ENCODE data around the gene OR56B1.

The OR56B1 gene

GRCh38 chr11:5737091-5737490, 843 bp downstream of the OR56B1 start:
- DNase-seq (ENCODE audit: low read depth), result no peak

- DNase-seq (ENCODE audit: low read depth), result no peak
Observed at GRCh38 chr11:5737670-5738392, 1.6 kb downstream of the OR56B1 start.

- no peak for DNase-seq (ENCODE audit: low read depth)
Observed at GRCh38 chr11:5738431-5738830, 2.2 kb downstream of the OR56B1 start.

GRCh38 chr11:5746614-5747013, 10.4 kb downstream of the OR56B1 start:
- DNase-seq (ENCODE audit: low read depth), result no peak

- no peak for DNase-seq (ENCODE audit: low read depth)
Observed at GRCh38 chr11:5749836-5750235, 13.6 kb downstream of the OR56B1 start.

GRCh38 chr11:5753943-5754342, 17.7 kb downstream of the OR56B1 start, which contains the start of gene OR52N4:
Gene OR52N4, plus strand, starts transcription at chr11:5754243. Its CDS starts 498 bp downstream, at chr11:5754741.
- no peak for DNase-seq (ENCODE audit: low read depth)

GRCh38 chr11:5767056-5767455, 30.8 kb downstream of the OR56B1 start:
- no peak for DNase-seq (ENCODE audit: low read depth)

GRCh38 chr11:5783255-5783654, 47.0 kb downstream of the OR56B1 start, which contains the start of gene OR52N5:
Gene OR52N5, minus strand, starts transcription at chr11:5783355. Its CDS starts 4,721 bp downstream, at chr11:5778634.
- DNase-seq (ENCODE audit: low read depth), result no peak

All from fibroblast of gingiva (primary cell).